Calu3 (cell line): Measurements from ENCODE around the gene CUL2. TPM values are rescaled to one million over a fixed set of nuclear protein-coding genes. Genes with fewer than 3 reads are reported as not detected.

Experiments
- BruUV-seq: library from RNA; stranded (reverse); fragments of 400-500 nt; replicated peaks from 2 replicates; lab custom pipeline; 2021; lab: Mats Ljungman, UMichigan
- CTCF ChIA-PET: fragments of 300-600 bp; sonication (Branson Sonifier 250); formaldehyde crosslinking; loops from one replicate; lab custom pipeline; 2022; ENCODE audit warnings: antibody characterized with exemption; lab: Charles Lee
- DNase-seq: peaks from one replicate; pipeline ENCODE4 v3.0.0; 2022
- H3K27ac Mint-ChIP-seq: one replicate; pipeline ENCODE4 v1.8.0; 2022; ENCODE audit warnings: mixed read lengths; ENCODE audit not compliant: unreplicated experiment
- H3K27me3 Mint-ChIP-seq: one replicate; pipeline ENCODE4 v1.8.0; 2022; ENCODE audit warnings: mixed read lengths; ENCODE audit not compliant: unreplicated experiment
- H3K36me3 Mint-ChIP-seq: one replicate; pipeline ENCODE4 v1.8.0; 2022; ENCODE audit warnings: mild to moderate bottlenecking, moderate library complexity, mixed read lengths; ENCODE audit not compliant: insufficient read depth, unreplicated experiment
- H3K4me1 Mint-ChIP-seq: one replicate; pipeline ENCODE4 v1.8.0; 2022; ENCODE audit warnings: mild to moderate bottlenecking, low read depth, mixed read lengths; ENCODE audit not compliant: unreplicated experiment
- H3K4me3 Mint-ChIP-seq: one replicate; pipeline ENCODE4 v1.8.0; 2022; ENCODE audit warnings: mild to moderate bottlenecking, low read depth, moderate library complexity, mixed read lengths; ENCODE audit not compliant: unreplicated experiment
- H3K9me3 Mint-ChIP-seq: one replicate; pipeline ENCODE4 v1.8.0; 2022; ENCODE audit warnings: low read depth, mixed read lengths; ENCODE audit not compliant: unreplicated experiment
- intact Hi-C: fragments of 100-400 bp; cut with micrococcal nuclease; formaldehyde crosslinking; loops from one replicate; pipeline ENCODE4 v1.10.0; 2022; ENCODE audit not compliant: unreplicated experiment
- total RNA-seq: library from RNA; stranded (reverse); gene quantifications from 2 replicates; pipeline ENCODE4 v1.2.3, GENCODE V29; 2022
- TF ChIP-seq, protein P1 (sequence below): fragments of 200-600 bp; IDR thresholded peaks from one replicate; pipeline ENCODE4 v1.8.0; 2022; ENCODE audit warnings: antibody characterized with exemption; ENCODE audit not compliant: unreplicated experiment

Gene CUL2
- total RNA-seq, 1 experiment from 2014 or later: 37.1 TPM

DNA sequence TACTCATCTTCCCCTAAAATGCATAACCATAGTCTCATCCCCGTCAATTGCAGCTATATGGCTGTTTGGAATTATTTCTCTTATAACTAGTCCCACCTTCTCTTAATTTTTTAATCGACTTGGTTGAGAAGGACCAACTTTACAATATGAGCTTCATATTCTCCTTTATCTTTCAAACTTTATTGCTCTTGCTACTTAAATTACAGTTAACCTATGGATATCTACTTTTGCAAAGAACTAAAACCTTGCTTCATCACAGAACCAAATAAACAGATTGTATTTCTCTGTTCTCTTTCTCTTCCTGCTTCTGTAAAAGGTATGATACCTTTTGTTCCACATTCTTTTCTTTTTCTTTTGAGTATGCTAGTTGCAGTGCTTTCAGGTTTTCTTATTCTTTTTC is 42.6 kb upstream of the CUL2 start:
- Mint-ChIP-seq H3K36me3 (peaks cover 12% of the 10 kb centered on the region), H3K4me3 (no peak overlapping the region), H3K27ac (no peak overlapping the region), H3K4me1 (no peaks in the 10 kb centered on the region), H3K9me3 (no peaks in the 10 kb centered on the region), H3K27me3 (no peaks in the 10 kb centered on the region)
- intact Hi-C loops: no loop called here
- no peak for DNase-seq
- TF ChIP-seq, protein P1, sequence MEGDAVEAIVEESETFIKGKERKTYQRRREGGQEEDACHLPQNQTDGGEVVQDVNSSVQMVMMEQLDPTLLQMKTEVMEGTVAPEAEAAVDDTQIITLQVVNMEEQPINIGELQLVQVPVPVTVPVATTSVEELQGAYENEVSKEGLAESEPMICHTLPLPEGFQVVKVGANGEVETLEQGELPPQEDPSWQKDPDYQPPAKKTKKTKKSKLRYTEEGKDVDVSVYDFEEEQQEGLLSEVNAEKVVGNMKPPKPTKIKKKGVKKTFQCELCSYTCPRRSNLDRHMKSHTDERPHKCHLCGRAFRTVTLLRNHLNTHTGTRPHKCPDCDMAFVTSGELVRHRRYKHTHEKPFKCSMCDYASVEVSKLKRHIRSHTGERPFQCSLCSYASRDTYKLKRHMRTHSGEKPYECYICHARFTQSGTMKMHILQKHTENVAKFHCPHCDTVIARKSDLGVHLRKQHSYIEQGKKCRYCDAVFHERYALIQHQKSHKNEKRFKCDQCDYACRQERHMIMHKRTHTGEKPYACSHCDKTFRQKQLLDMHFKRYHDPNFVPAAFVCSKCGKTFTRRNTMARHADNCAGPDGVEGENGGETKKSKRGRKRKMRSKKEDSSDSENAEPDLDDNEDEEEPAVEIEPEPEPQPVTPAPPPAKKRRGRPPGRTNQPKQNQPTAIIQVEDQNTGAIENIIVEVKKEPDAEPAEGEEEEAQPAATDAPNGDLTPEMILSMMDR: no peak
- no TSS peak for BruUV-seq
- CTCF ChIA-PET: no interaction called here

DNA sequence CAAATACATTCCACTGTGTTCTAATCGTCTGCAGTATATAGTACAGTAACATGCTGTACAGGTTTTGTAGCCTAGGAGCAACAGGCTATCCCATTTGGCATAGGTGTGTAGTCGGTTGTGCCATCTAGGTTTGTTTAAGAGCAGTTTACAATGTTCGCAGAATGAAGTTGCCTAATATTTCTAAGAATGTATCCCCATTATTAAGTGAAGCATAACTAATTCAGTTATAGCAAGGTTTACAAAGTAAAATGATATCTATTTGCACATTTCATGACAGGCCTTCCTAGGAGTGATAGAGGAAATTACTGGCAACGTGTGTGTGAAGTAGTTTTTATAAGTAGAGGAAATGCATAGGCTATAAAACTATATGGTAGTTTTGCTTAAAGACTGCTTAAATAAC is 40.5 kb upstream of the CUL2 start:
- DNase-seq: no peak
- TF ChIP-seq, protein P1: no peak
- Mint-ChIP-seq H3K9me3 (no peaks in the 10 kb centered on the region), H3K4me1 (no peaks in the 10 kb centered on the region), H3K27ac (no peak overlapping the region), H3K27me3 (no peaks in the 10 kb centered on the region), H3K36me3 (peaks cover 33% of the 10 kb centered on the region), H3K4me3 (no peak overlapping the region)
- BruUV-seq: no TSS peak
- CTCF ChIA-PET: no interaction called here
- intact Hi-C loops: no loop called here

DNA sequence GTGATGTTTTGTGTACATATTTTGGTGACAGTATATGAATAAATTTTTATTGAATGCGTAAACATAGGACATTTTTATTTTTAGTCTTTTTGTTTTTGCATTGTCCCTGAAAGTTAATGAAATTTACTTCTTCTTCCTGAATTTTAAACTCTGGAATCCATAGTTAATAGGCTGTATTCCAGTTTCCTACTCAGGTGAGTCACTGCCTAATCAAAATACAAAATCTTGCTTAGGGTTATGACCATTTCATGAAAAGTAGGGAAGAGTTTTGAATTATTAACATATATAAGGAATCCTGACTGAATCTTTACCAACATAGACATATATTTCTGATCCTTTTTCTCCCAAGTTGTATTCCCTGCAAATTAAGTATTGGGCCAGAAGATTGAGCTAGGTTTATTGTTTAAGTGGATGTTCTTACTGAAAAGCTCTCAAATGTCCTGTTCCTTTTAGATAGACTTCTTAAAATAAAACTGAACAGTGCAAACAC is 39.1 kb upstream of the CUL2 start:
- TF ChIP-seq, protein P1: no peak
- Mint-ChIP-seq H3K27ac (peak overlapping the region; percentile 86), H3K36me3 (peaks cover 35% of the 10 kb centered on the region), H3K27me3 (no peaks in the 10 kb centered on the region), H3K4me1 (no peaks in the 10 kb centered on the region), H3K9me3 (no peaks in the 10 kb centered on the region), H3K4me3 (peak overlapping the region; percentile 83)
- DNase-seq: no peak
- BruUV-seq: no TSS peak
- intact Hi-C loops: no loop called here
- CTCF ChIA-PET: interaction anchor here (1.9 kb wide), 1 partner anchor 66 kb away, joined by 6 read pairs; no protein-coding TSS in a partner anchor

DNA sequence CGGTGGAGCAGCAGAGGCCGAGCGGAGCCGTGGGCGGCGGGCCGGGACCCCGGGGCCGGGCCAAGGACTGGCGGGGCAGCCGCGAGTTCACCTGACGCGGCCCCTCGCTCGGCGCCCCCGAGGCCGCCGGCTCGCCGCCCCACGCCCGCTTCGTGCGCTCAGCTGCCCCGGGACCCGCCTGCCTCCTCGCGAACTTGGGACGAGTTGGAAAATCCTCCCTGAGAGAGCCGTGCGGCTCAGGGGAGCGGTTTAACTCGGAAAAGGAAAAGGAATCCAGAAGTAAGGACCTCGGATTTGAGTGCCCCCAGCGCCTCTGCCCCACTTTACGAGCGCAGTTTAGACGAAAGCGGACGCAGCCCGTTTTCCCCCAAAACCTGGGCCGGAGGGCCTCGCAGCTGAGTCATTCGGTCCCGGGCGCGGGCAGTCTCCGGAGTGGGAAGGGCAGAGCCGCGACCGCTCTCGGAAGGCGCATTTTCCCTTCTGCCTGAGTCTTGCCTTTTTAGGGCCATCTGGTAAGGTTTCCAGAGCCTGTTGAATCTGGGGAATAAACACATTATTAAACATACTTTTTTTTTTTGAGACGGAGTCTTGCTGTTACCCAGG is 37.2 kb upstream of the CUL2 start:
- DNase-seq: peak; percentile 49
- intact Hi-C loops: loop anchor here (2.0 kb wide), 1 partner anchor 69 kb away; no protein-coding TSS in a partner anchor
- CTCF ChIA-PET: interaction anchor here (0.7 to 2.1 kb wide), 4 partner anchors 68 to 1426 kb away, joined by 3 to 37 read pairs (median 4); no protein-coding TSS in a partner anchor
- BruUV-seq: no TSS peak
- TF ChIP-seq, protein P1: no peak
- Mint-ChIP-seq H3K27ac (peak overlapping the region; percentile 86), H3K4me1 (no peaks in the 10 kb centered on the region), H3K27me3 (no peaks in the 10 kb centered on the region), H3K36me3 (peaks cover 35% of the 10 kb centered on the region), H3K4me3 (peak overlapping the region; percentile 83), H3K9me3 (no peaks in the 10 kb centered on the region)
